Muscle of arm (tissue), 12 donors: ENCODE results near the gene TUBB4B. TPM values are rescaled to one million over a fixed set of nuclear protein-coding genes. Genes with fewer than 3 reads are reported as not detected.

Experiments used
- DNase-seq: peaks from one replicate; pipeline ENCODE4 v3.0.0-alpha.2; 2013
- polyA plus RNA-seq, 12 donors: library from polyadenylated mRNA; unstranded; fragments of 120-200 nt; gene quantifications; one replicate each; pipeline ENCODE4 v1.2.1, GENCODE V29; 2013; ENCODE audit not compliant: insufficient read length in 12 of 12

TUBB4B gene
- polyA plus RNA-seq, 12 donors = 121 to 306 (median 157) TPM; not detected in 1

- peak; percentile 96 for DNase-seq
These were observed 17.8 kb upstream of the TUBB4B start for GRCh38 chr9:137223078-137223970.

DNA sequence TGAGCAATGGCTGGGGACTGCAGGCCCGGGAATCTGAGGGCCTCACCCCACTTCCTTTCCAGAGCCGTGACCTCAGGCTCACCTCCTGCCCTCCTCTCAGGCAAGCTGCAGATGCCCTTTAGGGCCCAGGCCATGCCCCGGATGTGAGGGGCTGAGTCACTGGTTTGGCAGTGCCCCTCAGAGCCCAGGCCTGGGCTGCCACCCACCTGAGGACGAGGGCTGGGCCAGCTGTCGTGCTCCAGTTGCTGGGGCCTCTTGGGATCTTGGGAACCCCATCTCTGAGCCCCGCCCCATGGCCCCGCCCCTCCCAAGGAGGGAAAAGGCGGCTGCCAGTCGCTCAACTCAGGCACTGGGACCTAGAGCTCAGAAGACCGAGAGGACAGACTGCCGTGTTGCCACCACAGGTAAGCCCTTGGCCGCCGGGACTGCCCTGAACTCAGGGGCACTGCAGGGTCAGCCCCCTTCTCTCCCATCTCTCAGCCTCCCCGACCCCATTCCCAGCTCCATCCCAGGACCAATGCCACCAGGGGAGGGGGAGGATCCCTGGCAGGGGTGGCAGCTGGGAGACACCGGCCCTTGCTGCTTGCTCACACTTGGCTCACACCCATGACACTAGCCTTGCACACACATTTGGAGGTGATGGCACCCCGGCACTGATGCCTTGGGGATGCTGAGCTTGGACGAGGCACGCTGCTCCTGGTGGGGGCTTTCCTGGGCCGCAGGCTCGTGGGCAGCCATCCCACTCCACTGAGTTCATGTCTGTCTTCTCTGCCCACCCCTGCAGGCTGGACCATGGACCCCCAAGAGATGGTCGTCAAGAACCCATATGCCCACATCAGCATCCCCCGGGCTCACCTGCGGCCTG, 16.0 kb upstream of the TUBB4B start, which contains the start of gene CYSRT1:
Gene CYSRT1 (plus strand): TSS at position 345 of the 865 bp plus-strand sequence. CDS start 448 bp downstream, at position 793.
- no peak for DNase-seq

- no peak for DNase-seq
These were observed 15.3 kb upstream of the TUBB4B start for GRCh38 chr9:137225699-137226331.

- DNase-seq = no peak
These were observed 14.6 kb upstream of the TUBB4B start for GRCh38 chr9:137226338-137227053.

DNA sequence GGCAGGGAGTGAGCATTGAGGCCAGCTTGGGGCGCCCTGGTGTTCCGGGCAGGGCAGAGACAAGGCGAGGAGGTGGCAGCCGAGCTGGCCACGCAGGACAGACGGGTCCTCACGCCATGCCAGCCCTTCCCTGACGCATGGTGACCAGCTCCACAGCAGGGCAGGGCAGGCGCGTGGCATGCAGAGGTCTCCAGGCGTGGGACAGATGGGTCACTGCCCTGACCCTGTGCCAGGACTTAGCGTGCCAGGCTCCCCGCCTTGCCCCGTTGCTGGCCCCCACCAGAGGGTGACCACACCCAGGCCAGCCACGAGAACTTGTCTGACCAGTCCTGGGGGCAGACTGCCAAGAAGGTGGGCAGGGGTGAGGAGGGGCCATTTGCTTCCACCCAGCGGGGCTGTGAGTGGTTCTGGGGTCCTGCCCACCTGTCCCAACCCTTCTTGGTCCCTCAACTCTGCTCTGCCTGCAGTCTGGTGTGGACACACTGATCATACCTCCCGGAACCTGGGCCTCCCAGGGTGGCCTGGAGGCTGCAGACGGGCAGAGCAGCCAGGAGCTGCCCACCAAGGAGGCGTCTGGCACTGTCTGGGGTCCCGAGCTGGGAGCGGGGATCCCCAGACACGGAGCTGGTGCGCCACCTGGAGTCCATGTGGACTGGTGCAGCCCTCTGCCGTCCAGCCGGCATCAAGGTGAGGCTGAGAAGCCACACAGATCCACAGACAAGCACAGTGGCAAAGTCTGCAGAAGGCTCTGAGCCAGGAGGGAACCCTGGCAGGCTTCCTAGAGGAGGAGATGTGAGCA, 13.8 kb upstream of the TUBB4B start, which contains the start of gene RNF224:
Gene RNF224 (plus strand): TSS at position 449 of the 799 bp plus-strand sequence. CDS start 834 bp downstream, outside the sequence.
- peak; percentile 69 for DNase-seq

- no peak for DNase-seq
These were observed 13.1 kb upstream of the TUBB4B start for GRCh38 chr9:137227853-137228505.

GRCh38 chr9:137228506-137228967, 12.6 kb upstream of the TUBB4B start:
- no peak for DNase-seq

DNA sequence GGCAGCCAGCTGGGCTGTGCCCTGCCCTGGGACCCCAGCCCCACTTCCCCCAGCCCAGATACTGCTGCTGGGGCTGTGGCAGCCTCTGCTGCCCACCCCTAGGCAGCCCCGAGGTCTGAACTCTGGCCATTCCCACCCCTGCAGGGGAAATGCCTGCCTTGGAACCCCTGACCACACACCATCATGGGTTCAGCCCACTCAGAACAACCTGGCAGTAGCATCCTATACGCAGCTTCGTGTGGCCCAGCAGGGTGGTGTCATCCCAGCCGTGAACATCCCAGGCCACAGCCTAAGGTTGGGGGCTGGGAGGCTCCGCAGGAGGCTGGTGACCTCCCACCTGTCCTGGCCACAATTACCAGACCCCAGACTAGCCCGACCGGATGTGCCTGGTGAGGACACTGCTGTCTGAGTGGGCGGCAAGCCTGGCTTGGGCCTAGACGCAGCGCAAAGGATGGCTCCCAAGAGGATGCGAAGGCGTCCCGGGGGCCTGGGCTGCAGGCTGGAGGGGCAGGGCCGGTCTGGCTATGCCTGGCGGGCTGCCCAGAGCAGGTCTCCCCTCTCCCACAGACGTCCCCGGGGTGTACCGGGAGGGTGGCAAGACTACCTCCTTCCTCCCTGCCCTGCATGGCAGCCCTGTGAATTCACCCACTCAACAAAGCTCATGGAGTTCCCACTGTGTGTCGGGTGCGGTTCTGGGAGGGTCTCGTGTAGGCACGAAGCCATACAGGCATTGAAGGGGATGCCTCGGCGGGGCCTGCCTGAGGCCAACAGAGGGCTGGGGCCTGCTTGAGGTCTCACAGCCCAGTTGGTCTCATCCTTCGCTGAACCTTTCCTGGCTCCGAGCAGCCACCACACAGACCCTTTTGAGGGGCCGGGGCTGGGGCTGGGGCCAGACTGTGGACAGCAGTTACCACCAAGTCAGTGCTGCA, 11.9 kb upstream of the TUBB4B start:
- no peak for DNase-seq

DNA sequence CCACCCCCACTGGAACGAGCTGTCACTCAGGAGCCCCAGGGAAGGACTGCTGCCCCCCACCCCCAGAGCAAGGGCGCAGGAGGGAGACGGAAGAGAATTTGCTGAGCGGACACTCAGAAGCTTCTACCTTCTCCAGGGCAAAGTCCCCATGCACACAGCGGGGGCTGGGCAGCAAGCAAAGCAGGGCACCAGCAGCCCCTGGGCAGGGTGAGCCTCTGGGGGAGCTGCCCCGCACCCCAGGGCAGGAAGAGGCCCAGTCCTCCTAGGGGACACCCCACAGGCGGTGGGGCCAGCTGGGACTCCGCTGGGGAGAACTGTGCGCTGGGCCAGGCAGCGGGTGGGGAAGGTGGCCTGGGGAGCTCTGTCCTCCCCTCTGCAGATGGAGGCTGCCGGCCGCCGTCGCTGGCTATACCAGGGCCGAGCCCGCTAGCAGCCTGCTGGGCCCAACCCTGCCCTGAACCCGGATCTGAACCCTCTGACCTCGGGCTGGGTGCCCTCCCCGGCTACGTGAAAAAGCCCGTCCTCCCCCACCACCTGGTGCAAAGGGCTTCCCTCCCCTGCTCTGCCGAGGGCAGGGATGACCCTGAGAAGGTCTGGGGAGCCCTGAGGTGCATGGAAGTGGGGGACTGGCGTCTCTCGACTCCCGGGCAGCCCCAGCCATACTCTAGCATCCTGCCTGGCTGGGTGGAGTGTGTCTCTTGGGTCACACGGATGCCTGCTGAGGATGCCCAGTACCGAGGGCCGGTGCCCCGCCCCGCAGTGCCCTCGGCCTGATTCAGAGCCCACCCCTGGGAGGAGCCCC, 11.0 kb upstream of the TUBB4B start:
- no peak for DNase-seq

DNA sequence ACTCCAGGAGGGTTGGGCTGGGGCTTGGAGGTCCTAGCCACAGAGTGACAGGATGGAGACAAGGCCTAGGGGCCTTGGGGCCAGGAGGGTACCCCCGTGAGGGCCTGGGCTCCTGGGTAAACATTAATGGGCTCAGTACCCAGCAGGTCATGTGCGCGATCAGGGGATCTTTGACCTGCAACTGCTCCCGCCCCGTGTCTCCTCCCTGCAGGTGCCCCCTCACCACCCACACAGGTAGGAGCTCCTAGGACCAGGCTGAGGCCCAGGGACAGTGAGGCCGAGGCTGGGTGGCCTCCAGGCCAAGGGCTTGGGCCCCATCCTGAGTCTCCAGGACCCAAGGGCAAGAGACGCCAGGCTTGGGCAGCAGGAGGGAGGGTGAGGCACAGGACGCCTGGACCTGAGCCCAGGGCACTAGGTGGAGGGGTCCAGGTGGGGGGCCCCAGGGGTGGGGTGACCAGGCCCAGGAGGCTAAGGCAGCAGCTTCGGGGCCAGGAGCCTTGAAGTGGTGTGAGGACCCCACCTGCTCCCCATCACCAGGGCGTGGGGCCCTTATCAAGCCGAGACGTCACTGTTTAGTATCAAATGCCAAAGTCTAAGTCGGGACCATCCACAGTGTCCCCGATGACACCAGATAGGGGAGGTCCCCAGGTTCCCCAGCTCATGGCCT, 10.2 kb upstream of the TUBB4B start, which contains the start of gene SLC34A3:
Gene SLC34A3 (plus strand): TSS at position 197 of the 667 bp plus-strand sequence. CDS start 802 bp downstream, outside the sequence.
- no peak for DNase-seq

DNA sequence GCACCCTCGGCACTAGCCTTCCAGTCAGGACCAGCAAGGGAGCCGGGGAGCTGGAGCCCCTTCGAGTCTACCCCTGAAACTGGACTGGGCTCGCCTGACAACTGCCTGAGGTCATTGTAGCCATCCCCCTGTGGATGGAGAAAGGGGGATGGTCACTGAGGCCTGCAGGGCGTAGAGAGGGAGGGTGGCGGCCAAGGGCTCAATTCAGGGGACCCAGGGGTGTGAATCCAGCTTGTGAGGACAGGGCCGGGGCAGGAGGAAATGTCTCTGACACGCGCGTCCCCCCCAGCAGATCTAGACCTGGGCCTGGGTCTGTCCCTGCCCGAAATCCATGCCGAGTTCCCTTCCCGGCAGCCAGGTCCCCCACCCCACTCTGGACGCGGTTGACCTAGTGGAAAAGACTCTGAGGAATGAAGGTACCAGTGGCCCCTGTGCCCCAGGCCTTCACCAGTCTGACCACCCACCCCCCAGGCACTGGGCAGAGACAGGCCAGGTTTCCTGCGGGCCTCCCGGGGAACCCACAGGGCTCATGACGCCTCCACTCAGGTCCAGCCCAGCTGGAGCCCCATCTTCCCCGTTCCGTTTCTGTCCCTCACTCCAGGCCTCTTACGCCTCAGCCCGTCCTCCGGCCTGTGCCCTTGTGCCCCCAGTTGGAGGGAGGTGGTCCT, 9.6 kb upstream of the TUBB4B start:
- DNase-seq = no peak

DNA sequence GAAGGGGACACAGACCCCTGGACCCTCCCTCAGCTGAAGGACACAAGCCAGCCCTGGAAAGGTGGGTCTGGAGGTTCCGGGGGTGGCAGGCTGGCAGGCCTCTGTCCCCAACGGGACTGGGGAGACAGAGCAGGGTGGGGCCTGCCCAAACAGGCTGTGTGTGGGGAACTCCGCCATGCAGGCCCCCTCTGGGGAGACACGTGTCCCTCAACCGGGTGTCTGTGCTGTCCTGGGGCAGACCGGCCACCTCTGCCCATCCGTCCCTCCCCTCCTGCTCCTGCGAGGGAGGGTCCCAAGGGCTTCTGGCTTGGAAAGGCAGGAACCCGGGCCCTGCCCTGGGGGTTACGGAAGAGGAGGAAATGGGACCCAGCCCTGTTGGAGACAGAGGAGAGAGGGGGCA, 9.0 kb upstream of the TUBB4B start:
- DNase-seq = no peak

- DNase-seq = no peak
These were observed 8.6 kb upstream of the TUBB4B start for GRCh38 chr9:137232510-137232909.

GRCh38 chr9:137233143-137233980, 7.7 kb upstream of the TUBB4B start:
- DNase-seq = no peak

DNA sequence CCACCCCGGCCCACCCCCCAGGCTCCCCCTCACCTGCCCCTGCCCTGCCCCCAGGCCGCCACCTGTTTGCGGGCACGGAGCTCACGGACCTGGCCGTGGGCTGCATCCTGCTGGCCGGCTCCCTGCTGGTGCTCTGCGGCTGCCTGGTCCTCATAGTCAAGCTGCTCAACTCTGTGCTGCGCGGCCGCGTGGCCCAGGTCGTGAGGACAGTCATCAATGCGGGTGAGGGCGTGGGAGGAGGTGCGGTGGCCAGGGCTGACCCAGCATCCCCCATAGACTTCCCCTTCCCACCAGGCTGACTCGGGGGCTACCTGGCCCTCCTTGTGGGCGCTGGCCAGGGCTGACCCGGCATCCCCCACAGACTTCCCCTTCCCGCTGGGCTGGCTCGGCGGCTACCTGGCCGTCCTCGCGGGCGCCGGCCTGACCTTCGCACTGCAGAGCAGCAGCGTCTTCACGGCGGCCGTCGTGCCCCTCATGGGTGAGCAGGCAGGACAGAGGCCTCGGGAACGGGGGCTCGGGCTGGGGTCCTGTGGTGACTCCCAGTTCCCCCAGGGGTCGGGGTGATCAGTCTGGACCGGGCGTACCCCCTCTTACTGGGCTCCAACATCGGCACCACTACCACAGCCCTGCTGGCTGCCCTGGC, 6.9 kb upstream of the TUBB4B start:
- no peak for DNase-seq
